Heart left ventricle (tissue), 13 donors: ENCODE data around the gene ARRDC1.

Experiments used
- POLR2A ChIP-seq, 2 donors: fragments of 450-650 bp; IDR thresholded peaks; one replicate each; pipeline ENCODE4 v1.6.1; 2017; ENCODE audit warnings: antibody characterized with exemption in 2 of 2, mild to moderate bottlenecking in 2 of 2, moderate library complexity in 2 of 2
- TF ChIP-seq, protein P1 (sequence below), 12 donors: fragments of 200-600 bp; sonication (generic) in 4 of 12; IDR thresholded peaks; one replicate each; pipeline versions ENCODE4 v1.5.0 to v1.8.0; 2018 to 2022; ENCODE audit warnings: antibody characterized with exemption in 12 of 12, mild to moderate bottlenecking in 5 of 12
- donor health status: ischemic (EF 13 %, LVEDD 7.1; RV severe dilation, severe dysfunction).
- donor health status: DM: no; HTN: yes; CAD: no.
- donor health status: DM: no; HTN: no; CAD: no.
- donor health status: ischemic (EF 25% LVEDD 6.9; RV normal size, moderate dysfunction).
- donor health status: ischemic (EF 25% LVEDD 5.7; RV mildly dilated, moderate dysfunction).
- donor health status: ischemic (EF 35%, LVEDD 5.7; RV mildly dilated, moderate dysfunction).
- donor health status: nonischemic (EF 11% LVEDD 7.7; RV severe dilation, severe dysfunction).
- donor health status: DM: yes; HTN: yes; CAD: no.
- donor health status: PGD.
- donor health status: ischemic (EF 29% LVEDD 5.4; RV normal size, mild dysfunction).
- donor health status: nonischemic (EF 23%, LVEDD 6.1; RV moderate dilation, normal function).

DNA sequence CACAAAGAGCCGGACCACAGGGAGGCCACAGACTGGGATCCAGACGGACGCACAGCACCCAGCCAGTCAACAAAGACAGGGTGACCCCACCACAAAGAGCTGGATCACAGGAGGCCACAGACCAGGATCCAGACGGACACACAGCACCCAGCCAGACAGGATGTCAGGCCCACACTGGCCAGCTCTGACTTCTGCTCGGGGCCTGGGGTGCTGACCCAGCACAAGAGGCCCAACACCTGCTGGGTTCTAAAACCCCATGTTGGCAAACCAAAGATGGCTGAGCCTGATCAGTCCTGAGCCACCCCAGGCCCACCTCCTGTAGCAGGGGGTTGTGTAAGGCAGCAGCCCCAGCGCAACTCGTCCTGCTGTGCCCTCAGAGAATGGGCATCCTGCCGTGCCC, 21.5 kb upstream of the ARRDC1 start:
- TF ChIP-seq, protein P1, sequence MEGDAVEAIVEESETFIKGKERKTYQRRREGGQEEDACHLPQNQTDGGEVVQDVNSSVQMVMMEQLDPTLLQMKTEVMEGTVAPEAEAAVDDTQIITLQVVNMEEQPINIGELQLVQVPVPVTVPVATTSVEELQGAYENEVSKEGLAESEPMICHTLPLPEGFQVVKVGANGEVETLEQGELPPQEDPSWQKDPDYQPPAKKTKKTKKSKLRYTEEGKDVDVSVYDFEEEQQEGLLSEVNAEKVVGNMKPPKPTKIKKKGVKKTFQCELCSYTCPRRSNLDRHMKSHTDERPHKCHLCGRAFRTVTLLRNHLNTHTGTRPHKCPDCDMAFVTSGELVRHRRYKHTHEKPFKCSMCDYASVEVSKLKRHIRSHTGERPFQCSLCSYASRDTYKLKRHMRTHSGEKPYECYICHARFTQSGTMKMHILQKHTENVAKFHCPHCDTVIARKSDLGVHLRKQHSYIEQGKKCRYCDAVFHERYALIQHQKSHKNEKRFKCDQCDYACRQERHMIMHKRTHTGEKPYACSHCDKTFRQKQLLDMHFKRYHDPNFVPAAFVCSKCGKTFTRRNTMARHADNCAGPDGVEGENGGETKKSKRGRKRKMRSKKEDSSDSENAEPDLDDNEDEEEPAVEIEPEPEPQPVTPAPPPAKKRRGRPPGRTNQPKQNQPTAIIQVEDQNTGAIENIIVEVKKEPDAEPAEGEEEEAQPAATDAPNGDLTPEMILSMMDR (IDR thresholded peaks at IDR 0.05) = no peak
- TF ChIP-seq POLR2A (IDR thresholded peaks at IDR 0.05) = no peak
